ENCODE measurements around the gene RPS19.

DNA sequence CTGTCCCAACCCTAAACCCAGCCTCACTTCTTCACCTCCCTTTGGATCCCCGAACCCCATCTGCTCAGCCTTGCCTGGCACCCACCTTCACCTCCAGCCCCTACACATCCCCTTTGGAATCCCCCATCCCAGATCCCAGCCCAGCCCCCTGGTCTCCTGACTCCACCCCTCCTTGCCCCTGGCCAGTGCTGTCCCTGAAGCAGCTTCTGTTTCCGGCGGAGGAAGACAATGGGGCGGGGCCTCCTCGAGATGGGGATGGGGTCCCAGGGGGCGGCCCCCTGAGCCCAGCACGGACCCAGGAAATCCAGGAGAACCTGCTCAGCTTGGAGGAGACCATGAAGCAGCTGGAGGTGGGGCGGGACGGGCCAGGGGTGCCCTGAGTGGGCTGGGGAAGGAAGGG lies 46.2 kb downstream of the RPS19 start:
- TF ChIP-seq CTCF (IDR thresholded peaks at IDR 0.05; ENCODE audit: low read length) (no peak), EZH2 (IDR thresholded peaks at IDR 0.05; ENCODE audit: borderline replicate concordance, low read length) (no peak)
